IPS-NIHi11 (cell line): ENCODE measurements around the gene SLC9A2.

ENCODE experiments used
- DNase-seq: peaks from one replicate; pipeline ENCODE4 v3.0.0; 2012; ENCODE audit warnings: mixed read lengths, low spot score

The SLC9A2 gene

GRCh38 chr2:102620332-102620731, 979 bp downstream of the SLC9A2 start:
- peak; percentile 35 for DNase-seq

GRCh38 chr2:102621630-102622029, 2.3 kb downstream of the SLC9A2 start:
- DNase-seq, result no peak

GRCh38 chr2:102622646-102623045, 3.3 kb downstream of the SLC9A2 start:
- no peak for DNase-seq

GRCh38 chr2:102630458-102630857, 11.1 kb downstream of the SLC9A2 start:
- DNase-seq, result no peak

- DNase-seq, result no peak
These were observed 13.2 kb downstream of the SLC9A2 start for GRCh38 chr2:102632380-102633175.

- no peak for DNase-seq
These were observed 15.5 kb downstream of the SLC9A2 start for GRCh38 chr2:102634831-102635241.

- DNase-seq, result no peak
These were observed 16.0 kb downstream of the SLC9A2 start for GRCh38 chr2:102635317-102635716.

- no peak for DNase-seq
These were observed 17.0 kb downstream of the SLC9A2 start for GRCh38 chr2:102636283-102636907.

- DNase-seq, result no peak
These were observed 18.0 kb downstream of the SLC9A2 start for GRCh38 chr2:102637358-102637757.

- DNase-seq, result no peak
These were observed 20.1 kb downstream of the SLC9A2 start for GRCh38 chr2:102639429-102639828.

GRCh38 chr2:102652126-102652525, 32.8 kb downstream of the SLC9A2 start:
- no peak for DNase-seq

- no peak for DNase-seq
These were observed 38.4 kb downstream of the SLC9A2 start for GRCh38 chr2:102657770-102658169.

- no peak for DNase-seq
These were observed 40.7 kb downstream of the SLC9A2 start for GRCh38 chr2:102660070-102660469.

- no peak for DNase-seq
These were observed 41.2 kb downstream of the SLC9A2 start for GRCh38 chr2:102660574-102660973.

GRCh38 chr2:102661846-102662245, 42.5 kb downstream of the SLC9A2 start:
- no peak for DNase-seq

- DNase-seq, result no peak
These were observed 43.5 kb downstream of the SLC9A2 start for GRCh38 chr2:102662833-102663232.

- no peak for DNase-seq
These were observed 44.0 kb downstream of the SLC9A2 start for GRCh38 chr2:102663381-102663780.

- DNase-seq, result peak; percentile 32
These were observed 45.1 kb downstream of the SLC9A2 start for GRCh38 chr2:102664471-102664909.

GRCh38 chr2:102667072-102667471, 47.7 kb downstream of the SLC9A2 start:
- DNase-seq, result no peak

GRCh38 chr2:102668171-102668570, 48.8 kb downstream of the SLC9A2 start:
- no peak for DNase-seq

GRCh38 chr2:102669401-102669800, 50.0 kb downstream of the SLC9A2 start:
- no peak for DNase-seq

GRCh38 chr2:102672107-102672776, 52.9 kb downstream of the SLC9A2 start:
- DNase-seq, result no peak

GRCh38 chr2:102674370-102674769, 55.0 kb downstream of the SLC9A2 start:
- DNase-seq, result no peak
